SHP77 (cell line): ENCODE results near the gene MYL2.

ENCODE experiments used
- DNase-seq, 2 experiments: peaks; one replicate each; lab custom pipeline; 2025; lab: John Stamatoyannopoulos, UW

Gene MYL2

GRCh38 chr12:110930348-110931314, 10.3 kb upstream of the MYL2 start:
- DNase-seq = no peak

- no peak for DNase-seq
These were observed 9.4 kb upstream of the MYL2 start for GRCh38 chr12:110929818-110930217.

GRCh38 chr12:110928700-110929099, 8.3 kb upstream of the MYL2 start:
- DNase-seq = no peak

GRCh38 chr12:110927546-110927945, 7.2 kb upstream of the MYL2 start:
- DNase-seq = no peak

GRCh38 chr12:110923692-110924334, 3.4 kb upstream of the MYL2 start:
- DNase-seq = no peak

GRCh38 chr12:110923192-110923591, 2.8 kb upstream of the MYL2 start:
- DNase-seq = no peak

GRCh38 chr12:110922652-110923051, 2.3 kb upstream of the MYL2 start:
- no peak for DNase-seq

- no peak for DNase-seq
These were observed 883 bp upstream of the MYL2 start for GRCh38 chr12:110921262-110921661.

GRCh38 chr12:110919720-110920119, 659 bp downstream of the MYL2 start:
- DNase-seq = no peak

GRCh38 chr12:110917961-110918360, 2.4 kb downstream of the MYL2 start:
- DNase-seq = no peak

- DNase-seq = no peak
These were observed 2.9 kb downstream of the MYL2 start for GRCh38 chr12:110917467-110917866.

- DNase-seq = no peak
These were observed 4.0 kb downstream of the MYL2 start for GRCh38 chr12:110916295-110916875.

GRCh38 chr12:110913119-110914056, 7.0 kb downstream of the MYL2 start:
- no peak for DNase-seq

- no peak for DNase-seq
These were observed 8.1 kb downstream of the MYL2 start for GRCh38 chr12:110912263-110912662.

- DNase-seq = no peak
These were observed 11.8 kb downstream of the MYL2 start for GRCh38 chr12:110908377-110909152.

GRCh38 chr12:110907583-110907982, 12.8 kb downstream of the MYL2 start:
- DNase-seq = no peak

GRCh38 chr12:110906985-110907384, 13.4 kb downstream of the MYL2 start:
- no peak for DNase-seq

GRCh38 chr12:110906516-110906915, 13.9 kb downstream of the MYL2 start:
- no peak for DNase-seq

- DNase-seq = no peak
These were observed 14.3 kb downstream of the MYL2 start for GRCh38 chr12:110906083-110906482.

- no peak for DNase-seq
These were observed 16.9 kb downstream of the MYL2 start for GRCh38 chr12:110903511-110903910.

- DNase-seq = no peak
These were observed 19.0 kb downstream of the MYL2 start for GRCh38 chr12:110901401-110901800.
